GM18861 (cell line): Measurements from ENCODE around the gene C16orf96.
A peak's percentile ranks its signal among the peaks of the same experiment; 100 is the strongest.

Experiments used
- ATAC-seq: cut with Tn5 transposase; IDR thresholded peaks from one replicate; pipeline ENCODE4 v1.9.1; 2021; ENCODE audit not compliant: unreplicated experiment

C16orf96 gene

DNA sequence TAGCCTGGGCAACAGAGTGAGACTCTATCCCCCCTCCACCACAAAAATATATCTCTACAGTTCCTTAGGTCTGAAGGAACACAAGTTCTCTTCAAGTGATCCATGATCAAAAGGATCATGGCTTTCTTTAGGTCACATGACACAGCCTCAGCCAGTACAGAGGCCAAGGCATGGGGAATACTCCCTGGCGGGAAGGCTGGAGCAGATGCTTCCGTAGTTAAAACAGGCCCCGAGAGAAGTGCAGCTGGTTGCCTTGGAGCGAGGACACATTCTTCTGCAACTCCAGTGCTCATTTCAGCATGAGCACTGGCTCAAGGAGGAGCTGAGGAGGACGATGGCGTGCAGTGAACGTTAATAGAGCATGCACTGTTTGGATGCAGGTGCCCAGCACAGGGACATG lies 31.1 kb upstream of the C16orf96 start:
- ATAC-seq = no peak

GRCh38 chr16:4525634-4526277 lies 30.4 kb upstream of the C16orf96 start:
- ATAC-seq = no peak

DNA sequence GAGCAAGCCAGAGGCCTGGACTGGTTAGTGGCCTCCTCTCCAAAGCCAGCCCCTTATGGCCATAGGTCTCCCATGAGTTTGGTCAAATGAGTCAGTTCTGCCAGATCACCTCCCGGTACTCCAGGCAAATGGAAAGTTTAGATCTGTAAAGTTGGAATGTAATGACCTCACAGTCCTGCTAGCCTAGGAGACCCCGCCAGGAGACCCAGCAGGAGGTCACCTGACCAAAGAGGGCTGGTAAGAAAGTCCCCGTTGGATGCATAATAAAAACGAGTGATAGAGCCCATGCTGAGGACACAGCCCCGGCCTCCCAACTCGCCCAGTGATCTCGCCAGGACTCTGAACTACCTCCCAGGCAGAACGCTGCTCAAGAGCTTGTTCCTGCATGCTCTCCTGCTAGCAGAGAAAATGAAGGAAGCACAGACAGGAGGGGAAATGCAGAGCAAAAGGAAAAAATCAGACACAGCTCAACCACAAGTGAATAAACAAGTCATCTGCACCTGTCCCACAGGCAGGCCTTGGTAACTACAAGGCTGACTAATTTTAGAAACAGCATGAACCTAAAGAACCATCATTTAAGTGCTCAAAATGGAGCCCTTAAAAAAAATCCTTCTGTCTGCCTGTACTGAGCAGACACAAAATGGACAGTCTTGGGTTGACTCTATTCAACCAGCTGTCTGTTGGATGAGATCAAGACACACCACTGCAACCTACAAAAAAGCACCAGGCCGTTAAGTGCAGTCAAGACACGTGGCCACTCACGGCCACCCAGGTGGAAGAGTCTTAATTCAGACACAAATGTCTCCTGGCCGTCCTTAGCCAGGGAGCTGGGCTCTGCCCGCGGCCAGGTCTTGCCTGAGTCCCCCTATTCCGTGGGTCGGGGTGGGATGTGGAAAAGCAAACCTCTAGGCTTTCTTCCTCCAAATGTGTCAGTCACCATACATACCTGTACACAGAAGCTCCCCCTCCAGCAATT lies 26.8 kb upstream of the C16orf96 start:
- ATAC-seq = no peak

GRCh38 chr16:4531811-4532210 lies 24.3 kb upstream of the C16orf96 start:
- no peak for ATAC-seq

- no peak for ATAC-seq
These were observed 23.9 kb upstream of the C16orf96 start for GRCh38 chr16:4532238-4532637.

DNA sequence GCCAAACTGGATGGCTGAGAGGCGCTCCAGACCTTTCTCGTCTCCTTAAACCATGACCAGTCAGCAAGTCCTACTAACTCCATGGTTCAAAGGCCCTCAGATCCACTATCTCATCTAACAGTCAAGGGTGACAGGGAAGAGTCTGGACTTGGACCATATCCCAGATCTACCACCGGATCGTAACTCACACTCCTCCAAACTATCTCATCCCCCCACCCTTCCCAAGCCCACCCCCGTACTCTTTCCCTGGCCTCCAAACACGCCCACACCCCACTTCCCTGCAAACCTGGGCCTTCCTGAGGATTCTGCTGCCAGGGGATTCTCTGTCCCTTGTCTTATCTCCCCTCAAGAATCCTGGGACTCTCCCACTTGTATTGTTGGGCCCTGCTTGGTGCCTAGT lies 22.6 kb upstream of the C16orf96 start:
- ATAC-seq = no peak

DNA sequence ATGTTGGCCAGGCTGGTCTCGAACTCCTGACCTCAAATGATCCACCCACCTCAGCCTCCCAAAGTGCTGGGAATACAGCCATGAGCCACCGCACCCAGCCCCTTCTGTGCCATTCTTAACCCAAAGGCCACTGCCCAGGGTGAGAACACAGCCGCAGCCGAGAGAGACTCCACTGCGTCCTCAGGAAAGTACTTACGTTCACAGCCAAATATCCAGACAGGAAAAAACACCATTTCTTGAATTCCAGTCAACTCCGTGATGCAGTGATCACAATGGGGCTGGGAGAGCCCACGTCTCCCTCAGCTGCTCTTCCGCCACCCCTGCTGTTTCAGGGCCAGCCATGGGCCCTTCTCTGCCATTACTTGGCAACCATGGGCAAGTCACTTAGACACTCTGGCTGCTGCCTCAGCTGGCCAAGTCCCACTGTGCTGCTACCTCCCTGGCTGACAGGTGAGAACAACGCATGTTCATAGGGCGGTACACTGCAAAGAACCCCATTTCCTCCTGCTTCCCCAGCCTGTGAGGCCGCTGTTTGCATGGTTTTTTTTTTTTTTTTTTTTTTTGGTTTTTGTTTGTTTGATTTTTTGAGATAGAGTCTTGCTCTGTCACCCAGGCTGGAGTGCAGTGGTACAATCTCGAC lies 21.9 kb upstream of the C16orf96 start:
- no peak for ATAC-seq

GRCh38 chr16:4535627-4536108 lies 20.5 kb upstream of the C16orf96 start:
- no peak for ATAC-seq

DNA sequence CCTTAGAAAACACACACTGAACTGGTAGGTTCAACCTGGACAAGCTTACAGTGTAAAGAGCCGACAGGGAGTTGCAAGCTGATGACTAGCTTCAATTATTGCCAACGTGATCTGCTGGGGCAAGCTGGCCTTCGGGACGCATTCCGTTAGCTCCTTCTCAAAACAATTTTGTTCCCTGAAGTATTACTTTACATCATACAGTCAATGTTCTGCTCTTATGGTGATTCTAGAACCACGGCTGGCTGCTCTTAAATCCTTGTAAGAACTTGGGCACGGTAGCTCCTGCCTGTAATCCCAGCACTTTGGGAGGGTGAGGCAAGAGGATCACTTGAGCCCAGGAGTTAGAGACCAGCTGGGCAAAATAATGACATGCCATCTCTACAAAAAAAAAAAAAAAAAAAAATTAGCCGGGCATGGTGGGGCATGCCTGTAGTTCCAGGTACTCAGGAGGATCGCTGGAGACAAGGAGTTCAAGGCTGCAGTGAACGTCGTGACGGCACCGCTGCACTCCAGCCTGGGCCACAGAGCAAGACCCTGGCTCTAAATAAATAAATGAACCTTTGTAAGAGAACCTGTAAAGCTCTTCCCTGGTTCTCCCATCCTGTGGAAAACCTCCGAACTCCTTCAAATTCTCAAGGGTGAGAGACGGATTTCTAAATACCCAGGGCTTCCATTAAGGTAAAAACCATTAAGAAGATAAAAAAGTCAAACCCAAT lies 19.6 kb upstream of the C16orf96 start:
- no peak for ATAC-seq

- ATAC-seq = no peak
These were observed 18.5 kb upstream of the C16orf96 start for GRCh38 chr16:4537376-4538343.

DNA sequence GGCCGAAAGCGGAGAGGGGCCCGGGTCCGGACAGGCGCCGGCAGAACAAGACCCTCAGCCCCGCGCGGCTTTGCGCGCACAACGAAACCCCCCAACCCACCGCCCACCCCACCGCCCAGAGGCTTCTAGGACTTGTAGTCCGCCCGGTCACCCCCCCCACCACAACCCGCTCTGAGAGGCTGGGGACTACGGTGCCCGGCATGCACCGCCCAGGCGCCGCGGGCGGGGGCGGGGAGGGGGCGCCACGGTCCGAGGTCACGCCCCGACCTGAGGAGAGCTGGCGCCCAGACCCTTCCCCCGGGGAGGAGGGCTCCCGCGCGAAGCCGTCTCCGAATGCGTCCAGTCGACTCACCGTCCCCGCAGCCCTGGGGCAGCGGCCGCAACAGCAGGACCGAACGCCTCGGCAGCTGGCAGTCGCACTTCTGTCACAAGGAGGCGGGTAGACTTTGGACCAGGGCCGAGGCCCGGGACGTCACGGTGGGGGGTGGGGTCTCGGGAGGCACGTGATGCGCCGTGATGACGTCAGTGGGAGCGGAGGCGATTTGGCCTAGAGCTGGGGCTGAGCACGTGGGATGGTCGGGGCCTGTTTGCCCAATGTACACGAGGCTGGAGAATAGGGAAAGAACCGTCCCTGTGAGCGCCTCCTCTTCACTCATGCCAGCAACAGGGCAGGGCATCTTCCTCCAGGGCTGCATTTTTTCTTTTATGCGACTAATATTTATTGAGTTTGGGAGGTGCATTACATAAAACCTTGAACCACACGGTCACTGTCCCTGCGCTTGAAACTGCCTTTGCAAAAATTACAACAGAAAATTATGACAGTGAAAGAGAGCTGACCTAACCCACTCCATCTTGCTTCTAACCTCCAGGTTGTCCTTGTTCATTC lies 17.5 kb upstream of the C16orf96 start, which contains the start of gene CDIP1:
Gene CDIP1 (minus strand): TSS at position 424 of the 886 bp plus-strand sequence. CDS start 24,643 bp downstream, outside the sequence.
- ATAC-seq = peak; percentile 77

DNA sequence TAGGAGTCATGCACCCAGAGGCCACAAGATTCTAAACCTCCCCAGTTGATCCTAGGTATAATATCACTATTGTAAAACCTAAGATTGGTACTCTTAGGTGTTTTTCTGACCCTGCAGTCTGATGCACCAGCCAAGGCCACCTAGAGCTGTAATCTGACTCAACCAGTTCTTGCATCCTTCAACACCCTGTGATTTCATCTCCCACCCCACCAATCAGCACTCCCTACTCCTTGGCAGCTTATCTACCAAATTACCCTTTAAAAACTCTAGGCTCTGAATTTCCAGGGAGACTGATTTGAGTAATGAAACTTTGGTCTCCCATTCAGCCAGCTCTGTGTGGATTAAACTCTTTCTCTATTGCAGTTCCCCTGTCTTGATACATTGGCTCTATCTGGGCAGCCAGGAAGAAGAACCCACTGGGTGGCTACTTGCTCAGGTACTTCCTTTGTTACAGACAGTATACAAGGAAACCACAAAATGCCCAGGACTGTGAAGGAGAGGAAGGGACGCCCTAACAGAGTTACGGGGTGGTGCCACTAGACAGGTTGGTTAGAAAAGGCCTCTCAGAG lies 16.3 kb upstream of the C16orf96 start:
- no peak for ATAC-seq

GRCh38 chr16:4544473-4544872 lies 11.7 kb upstream of the C16orf96 start:
- no peak for ATAC-seq

DNA sequence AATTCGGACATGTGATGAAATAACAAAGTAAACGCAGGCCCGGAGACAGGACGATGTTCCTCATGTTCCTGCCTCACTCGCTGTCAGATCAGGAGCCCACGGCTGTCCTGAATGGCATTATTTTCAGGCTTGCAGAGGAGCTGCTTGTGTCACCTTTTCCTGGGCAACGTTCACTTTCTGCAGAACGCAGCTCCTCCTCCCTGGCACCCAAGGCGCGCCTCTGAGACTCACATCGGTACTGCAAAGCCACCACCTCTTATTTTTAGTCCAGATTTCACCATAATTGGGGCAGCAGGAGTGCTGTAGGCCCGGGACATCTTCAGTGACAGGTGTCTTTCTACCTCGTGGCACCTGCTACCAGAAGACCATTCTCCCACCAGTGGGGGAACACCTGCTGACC lies 8.0 kb upstream of the C16orf96 start:
- ATAC-seq = no peak

DNA sequence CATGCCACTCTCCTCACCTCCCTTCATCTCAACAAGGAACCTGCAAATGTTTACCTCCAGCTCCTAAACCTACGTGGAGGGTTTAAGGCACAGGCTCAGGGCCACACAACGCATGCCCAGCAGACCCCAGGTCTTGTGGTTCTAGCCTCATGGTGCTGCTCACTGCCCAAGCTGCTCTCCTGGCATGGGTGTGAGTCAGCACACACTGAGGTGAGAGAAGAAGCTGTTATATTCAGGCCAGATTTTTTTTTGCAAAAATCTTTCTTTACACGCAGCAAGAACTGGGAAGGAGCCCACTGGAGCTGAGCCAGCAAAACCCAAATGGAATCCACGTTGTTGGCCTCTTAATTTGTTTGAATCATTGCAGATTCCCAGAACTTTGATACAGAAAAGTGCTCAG lies 5.5 kb upstream of the C16orf96 start:
- no peak for ATAC-seq

GRCh38 chr16:4552541-4552940 lies 3.6 kb upstream of the C16orf96 start:
- no peak for ATAC-seq

DNA sequence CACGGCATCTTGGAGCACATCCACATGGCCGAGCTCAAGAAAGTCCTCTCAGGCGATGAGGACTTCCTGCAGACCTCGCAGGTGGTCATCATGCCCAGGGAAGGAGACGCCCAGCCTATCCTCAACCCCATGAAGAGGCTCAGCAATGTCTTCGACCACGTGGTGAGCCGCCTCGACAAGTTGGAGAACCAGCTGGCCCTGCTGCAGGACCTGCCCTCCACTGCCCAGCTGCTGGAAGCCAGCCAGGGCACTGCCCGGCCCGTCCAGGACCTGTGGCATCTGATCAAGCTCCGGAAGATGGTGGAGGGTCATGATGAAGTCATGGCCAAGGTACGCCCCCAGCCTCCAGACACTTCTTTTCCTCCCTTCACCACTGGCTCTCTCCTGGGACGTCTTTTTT lies 440 bp downstream of the C16orf96 start:
- no peak for ATAC-seq

DNA sequence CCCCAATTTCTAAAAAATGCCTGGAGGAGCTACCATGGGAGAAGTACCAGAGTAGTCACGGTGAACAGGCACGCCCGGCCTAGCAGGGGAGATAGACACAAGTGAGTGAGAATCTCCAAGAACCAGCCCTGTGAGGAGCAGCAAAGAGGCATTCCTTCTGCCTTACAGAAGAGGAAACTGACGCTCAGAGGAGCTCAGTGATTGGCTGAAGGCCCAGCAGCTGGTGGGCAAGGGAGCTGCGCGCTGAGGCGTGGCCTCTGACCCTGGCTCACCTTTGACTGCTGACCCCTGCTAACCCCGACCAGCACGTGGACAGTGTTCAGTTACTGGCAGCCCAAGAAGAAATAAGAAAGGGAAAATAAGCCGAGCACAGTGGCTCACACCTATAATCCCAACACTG lies 1.8 kb downstream of the C16orf96 start:
- ATAC-seq = no peak
